ENCODE results near the gene IGLL5.

The IGLL5 gene

DNA sequence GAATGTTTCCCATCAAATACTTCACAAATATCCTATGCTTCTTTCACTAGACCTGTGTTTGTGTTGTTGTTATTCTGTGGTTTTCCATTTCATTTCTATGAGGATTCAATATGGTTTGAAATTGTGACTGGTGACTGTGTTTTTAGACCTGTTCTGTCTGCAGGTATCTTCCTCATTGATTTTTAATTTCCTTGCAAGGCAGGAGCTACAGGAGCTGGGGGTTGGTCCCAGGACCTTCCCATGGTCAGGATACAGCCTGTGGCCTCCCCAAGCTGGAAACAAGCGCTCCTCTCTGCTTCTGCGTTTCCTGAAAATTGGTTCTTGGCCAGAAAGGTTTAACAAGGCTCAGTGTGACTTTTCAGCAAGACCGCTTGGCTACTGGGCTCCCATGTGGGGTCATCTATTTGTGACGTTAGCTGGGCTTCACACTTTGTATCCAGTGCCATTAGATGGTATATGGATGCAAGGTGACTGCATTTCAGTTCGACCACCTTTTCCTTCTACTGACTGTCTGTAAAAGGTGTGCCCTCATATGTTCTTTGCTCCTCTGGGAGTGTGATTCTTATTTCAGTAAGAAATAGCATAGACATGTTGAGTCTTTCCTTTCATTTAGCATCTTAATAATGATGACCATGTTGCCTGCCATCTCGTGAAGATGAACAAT is 21.5 kb downstream of the IGLL5 start:
- H3K27ac ChIP-seq (ENCODE audit: extremely low read depth, low read depth, low read length), result no peak overlapping the region
- CTCF ChIA-PET, result interaction anchor here (1.3 kb wide), 1 partner anchor 25 kb away, joined by 3 read pairs; no protein-coding TSS in a partner anchor
- POLR2A ChIA-PET, result no interaction called here
- H3K4me1 ChIP-seq (ENCODE audit: control insufficient read depth, insufficient read depth, low read length), result no peaks in the 10 kb centered on the region
- H3K36me3 ChIP-seq (ENCODE audit: control insufficient read depth in 2 of 2, insufficient read depth in 1 of 2, low read length in 2 of 2), result no peaks in the 10 kb centered on the region
- no peak for TF ChIP-seq ZNF138 (tag by site-specific recombination; IDR thresholded peaks at IDR 0.05; ENCODE audit: borderline replicate concordance)
- no peaks in the 10 kb centered on the region for H3K9me3 ChIP-seq (ENCODE audit: control insufficient read depth, insufficient read depth, low read depth, low read length)
- no peak overlapping the region for H3K4me3 ChIP-seq (ENCODE audit: low read depth, low read length)

GRCh38 chr22:22909605-22910271 is 22.1 kb downstream of the IGLL5 start:
- H3K9me3 ChIP-seq (ENCODE audit: control insufficient read depth, insufficient read depth, low read depth, low read length), result no peaks in the 10 kb centered on the region
- CTCF ChIA-PET, result interaction anchor here (0.6 to 1.3 kb wide), 2 partner anchors 25 to 476 kb away, joined by 3 read pairs; no protein-coding TSS in a partner anchor
- H3K4me1 ChIP-seq (ENCODE audit: control insufficient read depth, insufficient read depth, low read length), result no peaks in the 10 kb centered on the region
- no peak overlapping the region for H3K27ac ChIP-seq (ENCODE audit: extremely low read depth, low read depth, low read length)
- TF ChIP-seq ZFP41 (tag by site-specific recombination; IDR thresholded peaks at IDR 0.05; ENCODE audit: borderline replicate concordance) (no peak), ZNF626 (tag by site-specific recombination; IDR thresholded peaks at IDR 0.05) (no peak), ZNF140 (tag by site-specific recombination; IDR thresholded peaks at IDR 0.05) (no peak), ZNF704 (tag by site-specific recombination; IDR thresholded peaks at IDR 0.05) (no peak), SP7 (tag by site-specific recombination; IDR thresholded peaks at IDR 0.05) (no peak), YY2 (tag by site-specific recombination; IDR thresholded peaks at IDR 0.05) (no peak), ZSCAN16 (tag by site-specific recombination; IDR thresholded peaks at IDR 0.05) (no peak), HOXC10 (CRISPR knock-in tag; IDR thresholded peaks at IDR 0.05) (no peak), ZSCAN30 (tag by site-specific recombination; IDR thresholded peaks at IDR 0.05) (no peak), ZBTB1 (tag by site-specific recombination; IDR thresholded peaks at IDR 0.05) (no peak), ZNF324 (tag by site-specific recombination; IDR thresholded peaks at IDR 0.05) (no peak), SP3 (tag by site-specific recombination; IDR thresholded peaks at IDR 0.05) (no peak), TRIM28 (IDR thresholded peaks at IDR 0.05; ENCODE audit: borderline replicate concordance, low read length) (no peak)
- POLR2A ChIA-PET, result no interaction called here
- H3K4me3 ChIP-seq (ENCODE audit: low read depth, low read length), result no peak overlapping the region
- no peaks in the 10 kb centered on the region for H3K36me3 ChIP-seq (ENCODE audit: control insufficient read depth in 2 of 2, insufficient read depth in 1 of 2, low read length in 2 of 2)

DNA sequence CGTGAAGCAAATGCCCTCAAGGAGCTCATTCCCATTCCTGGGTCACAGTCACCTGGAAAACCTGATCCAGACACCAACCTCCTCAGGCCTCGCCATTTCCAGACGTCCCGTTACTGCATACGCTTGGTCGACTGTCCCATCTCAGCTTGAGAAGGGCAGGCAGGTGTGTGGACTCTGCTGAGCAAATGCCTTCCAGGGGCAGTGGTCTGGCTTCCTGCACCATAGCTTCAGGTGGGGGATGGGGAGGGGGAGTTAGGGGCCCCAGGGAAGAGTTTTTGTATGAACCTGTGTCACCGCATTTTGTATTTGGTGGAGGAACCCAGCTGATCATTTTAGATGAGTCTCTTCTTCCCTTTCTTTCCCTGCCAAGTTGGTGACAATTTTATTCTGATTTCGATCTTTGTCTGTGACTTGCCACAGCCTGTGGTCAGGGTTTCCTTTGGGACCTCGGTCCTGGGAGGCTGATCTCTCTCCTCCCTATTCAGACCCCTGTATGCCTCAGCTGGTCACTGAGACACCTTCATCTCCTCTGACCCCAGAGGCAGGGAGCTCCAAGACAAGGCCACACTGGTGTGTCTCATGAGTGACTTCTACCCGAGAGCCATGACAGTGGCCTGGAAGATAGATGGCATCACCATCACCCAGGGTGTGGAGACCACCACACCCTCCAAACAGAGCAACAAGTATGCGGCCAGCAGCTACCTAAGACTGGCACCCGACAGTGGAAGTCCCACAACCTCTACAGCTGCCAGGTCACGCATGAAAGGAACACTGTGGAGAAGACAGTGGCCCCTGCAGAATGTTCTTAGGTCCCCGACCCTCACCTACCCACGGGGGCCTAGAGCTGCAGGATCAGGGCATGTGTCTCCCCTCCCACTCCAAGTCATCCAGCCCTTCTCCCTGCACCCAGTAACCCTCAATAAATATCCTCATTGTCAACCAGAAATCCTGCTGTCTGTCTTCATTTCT is 22.9 kb downstream of the IGLL5 start:
- ChIA-PET CTCF (interaction anchor here (0.6 kb wide), 1 partner anchor 476 kb away, joined by 3 read pairs; no protein-coding TSS in a partner anchor), POLR2A (no interaction called here)
- Histone ChIP-seq H3K4me3 (ENCODE audit: low read depth, low read length) (no peak overlapping the region), H3K9me3 (ENCODE audit: control insufficient read depth, insufficient read depth, low read depth, low read length) (no peaks in the 10 kb centered on the region), H3K27ac (ENCODE audit: extremely low read depth, low read depth, low read length) (no peak overlapping the region), H3K4me1 (ENCODE audit: control insufficient read depth, insufficient read depth, low read length) (no peaks in the 10 kb centered on the region), H3K36me3 (ENCODE audit: control insufficient read depth in 2 of 2, insufficient read depth in 1 of 2, low read length in 2 of 2) (no peaks in the 10 kb centered on the region)
- TF ChIP-seq ZNF473 (tag by site-specific recombination; IDR thresholded peaks at IDR 0.05), result no peak
